ENCODE results near the gene CTSW.

DNA sequence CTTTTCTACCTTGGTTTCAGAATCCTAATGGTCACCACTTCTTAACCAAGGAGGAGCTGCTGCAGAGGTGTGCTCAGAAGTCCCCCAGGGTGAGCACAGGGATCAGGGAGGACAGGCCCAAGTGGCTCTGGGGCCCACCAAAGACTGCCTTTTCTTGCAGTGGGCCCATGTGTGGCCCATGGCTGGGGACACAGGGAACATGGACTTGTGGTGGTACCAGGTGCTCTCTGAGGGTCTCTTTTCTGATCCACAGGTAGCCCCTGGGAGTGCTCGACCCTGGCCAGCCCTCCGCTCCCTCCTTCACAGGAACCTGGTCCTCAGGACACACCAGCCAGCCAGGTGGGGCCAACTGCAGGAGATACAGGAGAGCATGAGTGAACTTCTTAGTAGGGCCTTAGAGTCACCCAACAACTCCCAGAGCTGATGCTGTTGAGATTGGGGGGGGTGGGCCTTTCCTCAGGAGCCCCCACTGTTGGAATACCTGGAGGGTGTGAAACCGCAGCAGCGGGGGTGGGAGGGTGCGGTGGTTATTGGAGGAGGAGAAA lies 17.4 kb upstream of the CTSW start:
- TF ChIP-seq, protein P1, sequence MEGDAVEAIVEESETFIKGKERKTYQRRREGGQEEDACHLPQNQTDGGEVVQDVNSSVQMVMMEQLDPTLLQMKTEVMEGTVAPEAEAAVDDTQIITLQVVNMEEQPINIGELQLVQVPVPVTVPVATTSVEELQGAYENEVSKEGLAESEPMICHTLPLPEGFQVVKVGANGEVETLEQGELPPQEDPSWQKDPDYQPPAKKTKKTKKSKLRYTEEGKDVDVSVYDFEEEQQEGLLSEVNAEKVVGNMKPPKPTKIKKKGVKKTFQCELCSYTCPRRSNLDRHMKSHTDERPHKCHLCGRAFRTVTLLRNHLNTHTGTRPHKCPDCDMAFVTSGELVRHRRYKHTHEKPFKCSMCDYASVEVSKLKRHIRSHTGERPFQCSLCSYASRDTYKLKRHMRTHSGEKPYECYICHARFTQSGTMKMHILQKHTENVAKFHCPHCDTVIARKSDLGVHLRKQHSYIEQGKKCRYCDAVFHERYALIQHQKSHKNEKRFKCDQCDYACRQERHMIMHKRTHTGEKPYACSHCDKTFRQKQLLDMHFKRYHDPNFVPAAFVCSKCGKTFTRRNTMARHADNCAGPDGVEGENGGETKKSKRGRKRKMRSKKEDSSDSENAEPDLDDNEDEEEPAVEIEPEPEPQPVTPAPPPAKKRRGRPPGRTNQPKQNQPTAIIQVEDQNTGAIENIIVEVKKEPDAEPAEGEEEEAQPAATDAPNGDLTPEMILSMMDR (IDR thresholded peaks at IDR 0.05): no peak
- TF ChIP-seq ZFX (IDR thresholded peaks at IDR 0.05; ENCODE audit: borderline replicate concordance): no peak
